Measurements from ENCODE around the gene RAB11FIP4. TPM values are rescaled to one million over a fixed set of nuclear protein-coding genes. Genes with fewer than 3 reads are reported as not detected.
A peak's percentile ranks its signal among the peaks of the same experiment; 100 is the strongest.

RAB11FIP4 gene
- total and polyA plus RNA-seq, 2 of the 13 experiments (the other 11 are each of a cell fraction or from before 2014, with no cell fraction given), result 28.0 to 89.3 TPM

DNA sequence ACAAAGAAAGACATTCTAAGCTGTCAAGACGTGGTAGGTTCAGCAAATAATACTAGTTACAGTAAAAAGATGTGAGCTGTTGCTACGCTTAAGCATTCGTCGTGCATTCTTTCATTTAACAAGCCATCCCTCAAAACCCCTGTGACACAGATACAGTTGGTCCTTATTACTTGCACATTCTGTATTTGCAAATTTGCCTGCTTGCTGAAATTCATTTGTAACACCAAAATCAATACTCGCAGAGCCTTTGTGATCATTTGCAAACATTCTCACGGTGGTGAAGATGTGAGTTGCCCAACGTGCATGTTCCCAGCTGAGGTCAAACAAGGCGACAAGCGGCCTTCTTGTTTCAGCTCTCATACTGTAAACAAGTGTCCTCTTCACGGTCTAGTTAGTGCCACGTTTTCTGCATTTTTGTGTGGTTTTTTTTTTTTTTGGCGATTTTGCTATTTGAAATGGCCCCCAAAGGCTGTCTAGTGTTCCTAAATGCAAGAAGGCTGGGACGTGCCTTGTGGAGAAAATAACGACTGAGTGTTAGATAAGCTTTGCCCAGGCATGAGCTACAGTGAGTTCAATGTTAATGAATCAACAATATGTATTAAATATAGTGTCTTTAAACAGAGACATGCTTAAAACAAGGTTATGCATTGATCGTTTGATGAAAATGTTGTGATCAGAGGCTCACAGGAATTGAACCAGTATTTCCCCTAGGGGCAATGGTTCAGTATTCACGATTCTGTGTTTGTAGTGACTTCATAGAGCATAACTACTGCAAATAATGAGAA, 84.1 kb downstream of the RAB11FIP4 start (continued):
- TF ChIP-seq ZBTB2 (CRISPR knock-in tag; IDR thresholded peaks at IDR 0.05; ENCODE audit: low read depth), result no peak
- TF ChIP-seq, protein P1, sequence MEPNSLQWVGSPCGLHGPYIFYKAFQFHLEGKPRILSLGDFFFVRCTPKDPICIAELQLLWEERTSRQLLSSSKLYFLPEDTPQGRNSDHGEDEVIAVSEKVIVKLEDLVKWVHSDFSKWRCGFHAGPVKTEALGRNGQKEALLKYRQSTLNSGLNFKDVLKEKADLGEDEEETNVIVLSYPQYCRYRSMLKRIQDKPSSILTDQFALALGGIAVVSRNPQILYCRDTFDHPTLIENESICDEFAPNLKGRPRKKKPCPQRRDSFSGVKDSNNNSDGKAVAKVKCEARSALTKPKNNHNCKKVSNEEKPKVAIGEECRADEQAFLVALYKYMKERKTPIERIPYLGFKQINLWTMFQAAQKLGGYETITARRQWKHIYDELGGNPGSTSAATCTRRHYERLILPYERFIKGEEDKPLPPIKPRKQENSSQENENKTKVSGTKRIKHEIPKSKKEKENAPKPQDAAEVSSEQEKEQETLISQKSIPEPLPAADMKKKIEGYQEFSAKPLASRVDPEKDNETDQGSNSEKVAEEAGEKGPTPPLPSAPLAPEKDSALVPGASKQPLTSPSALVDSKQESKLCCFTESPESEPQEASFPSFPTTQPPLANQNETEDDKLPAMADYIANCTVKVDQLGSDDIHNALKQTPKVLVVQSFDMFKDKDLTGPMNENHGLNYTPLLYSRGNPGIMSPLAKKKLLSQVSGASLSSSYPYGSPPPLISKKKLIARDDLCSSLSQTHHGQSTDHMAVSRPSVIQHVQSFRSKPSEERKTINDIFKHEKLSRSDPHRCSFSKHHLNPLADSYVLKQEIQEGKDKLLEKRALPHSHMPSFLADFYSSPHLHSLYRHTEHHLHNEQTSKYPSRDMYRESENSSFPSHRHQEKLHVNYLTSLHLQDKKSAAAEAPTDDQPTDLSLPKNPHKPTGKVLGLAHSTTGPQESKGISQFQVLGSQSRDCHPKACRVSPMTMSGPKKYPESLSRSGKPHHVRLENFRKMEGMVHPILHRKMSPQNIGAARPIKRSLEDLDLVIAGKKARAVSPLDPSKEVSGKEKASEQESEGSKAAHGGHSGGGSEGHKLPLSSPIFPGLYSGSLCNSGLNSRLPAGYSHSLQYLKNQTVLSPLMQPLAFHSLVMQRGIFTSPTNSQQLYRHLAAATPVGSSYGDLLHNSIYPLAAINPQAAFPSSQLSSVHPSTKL (CRISPR knock-in tag; IDR thresholded peaks at IDR 0.05), result peak; percentile 96
- TF ChIP-seq HHEX (CRISPR knock-in tag; IDR thresholded peaks at IDR 0.05), result peak; percentile 64; the same call in 1 of the 2 replicates
- no peak for TF ChIP-seq ZNF781 (CRISPR knock-in tag; IDR thresholded peaks at IDR 0.05; ENCODE audit: borderline replicate concordance, not compliant biosample characterization)
- TF ChIP-seq ZNF101 (CRISPR knock-in tag; IDR thresholded peaks at IDR 0.05; ENCODE audit: borderline replicate concordance, low read depth), result no peak
- no peak for TF ChIP-seq ZNF619 (CRISPR knock-in tag; IDR thresholded peaks at IDR 0.05)
- TF ChIP-seq, protein P2, sequence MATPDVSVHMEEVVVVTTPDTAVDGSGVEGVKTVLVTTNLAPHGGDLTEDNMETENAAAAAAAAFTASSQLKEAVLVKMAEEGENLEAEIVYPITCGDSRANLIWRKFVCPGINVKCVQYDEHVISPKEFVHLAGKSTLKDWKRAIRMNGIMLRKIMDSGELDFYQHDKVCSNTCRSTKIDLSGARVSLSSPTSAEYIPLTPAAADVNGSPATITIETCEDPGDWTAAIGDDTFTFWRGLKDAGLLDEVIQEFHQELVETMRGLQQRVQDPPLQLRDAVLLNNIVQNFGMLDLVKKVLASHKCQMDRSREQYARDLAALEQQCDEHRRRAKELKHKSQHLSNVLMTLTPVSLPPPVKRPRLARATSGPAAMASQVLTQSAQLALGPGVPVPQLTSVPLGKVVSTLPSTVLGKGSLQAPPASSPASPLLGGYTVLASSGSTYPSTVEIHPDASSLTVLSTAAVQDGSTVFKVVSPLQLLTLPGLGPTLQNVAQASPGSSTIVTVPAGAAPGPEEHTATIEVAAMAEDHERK (CRISPR knock-in tag; IDR thresholded peaks at IDR 0.05; ENCODE audit: low read depth), result no peak
- no peak for TF ChIP-seq ELK4 (CRISPR knock-in tag; IDR thresholded peaks at IDR 0.05; ENCODE audit: borderline replicate concordance)
- no peak; the same call in 1 of the 2 replicates for TF ChIP-seq ZNF790 (CRISPR knock-in tag; IDR thresholded peaks at IDR 0.05; ENCODE audit: borderline replicate concordance)
- no peak for TF ChIP-seq THAP7 (CRISPR knock-in tag; IDR thresholded peaks at IDR 0.05)
- TF ChIP-seq, protein P3, sequence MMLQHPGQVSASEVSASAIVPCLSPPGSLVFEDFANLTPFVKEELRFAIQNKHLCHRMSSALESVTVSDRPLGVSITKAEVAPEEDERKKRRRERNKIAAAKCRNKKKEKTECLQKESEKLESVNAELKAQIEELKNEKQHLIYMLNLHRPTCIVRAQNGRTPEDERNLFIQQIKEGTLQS (CRISPR knock-in tag; IDR thresholded peaks at IDR 0.05), result no peak
- TF ChIP-seq MAFF (IDR thresholded peaks at IDR 0.05; ENCODE audit: low read depth, low read length), result peak; percentile 90
- TF ChIP-seq MYNN (CRISPR knock-in tag; IDR thresholded peaks at IDR 0.05; ENCODE audit: low read depth), result no peak
- peak; percentile 97 for TF ChIP-seq FOXO1 (CRISPR knock-in tag; IDR thresholded peaks at IDR 0.05)
- TF ChIP-seq ZNF510 (CRISPR knock-in tag; IDR thresholded peaks at IDR 0.05; ENCODE audit: low read depth), result no peak
- no peak for TF ChIP-seq MEIS2 (CRISPR knock-in tag; IDR thresholded peaks at IDR 0.05)
- peak; percentile 68; the same call in 1 of the 2 replicates for TF ChIP-seq MEF2D (CRISPR knock-in tag; IDR thresholded peaks at IDR 0.05)
- peak; percentile 88 for TF ChIP-seq SOX13 (IDR thresholded peaks at IDR 0.05)
- TF ChIP-seq SOX13 (CRISPR knock-in tag; conservative IDR thresholded peaks at IDR 0.05 in 1 of 2, IDR thresholded peaks at IDR 0.05 in 1 of 2), result peak in 1 of 2 experiments; percentile 94; a peak in 2 of 4 replicates
- TF ChIP-seq ZNF7 (CRISPR knock-in tag; IDR thresholded peaks at IDR 0.05), result no peak

Data from HepG2 (cell line).